GM12875 (cell line): ENCODE measurements around the gene KLHL5.

Source experiments
- H3K4me3 ChIP-seq: one replicate; pipeline ENCODE4 v1.5.1; 2011; ENCODE audit warnings: low read depth, low read length, control low read depth
- TF ChIP-seq, protein P1 (sequence below): IDR thresholded peaks from 2 replicates; pipeline ENCODE4 v1.5.1; 2011; ENCODE audit warnings: low read depth, mild to moderate bottlenecking, control low read depth, inconsistent platforms, low read length, moderate library complexity, borderline replicate concordance; ENCODE audit not compliant: insufficient read depth

Gene KLHL5

DNA sequence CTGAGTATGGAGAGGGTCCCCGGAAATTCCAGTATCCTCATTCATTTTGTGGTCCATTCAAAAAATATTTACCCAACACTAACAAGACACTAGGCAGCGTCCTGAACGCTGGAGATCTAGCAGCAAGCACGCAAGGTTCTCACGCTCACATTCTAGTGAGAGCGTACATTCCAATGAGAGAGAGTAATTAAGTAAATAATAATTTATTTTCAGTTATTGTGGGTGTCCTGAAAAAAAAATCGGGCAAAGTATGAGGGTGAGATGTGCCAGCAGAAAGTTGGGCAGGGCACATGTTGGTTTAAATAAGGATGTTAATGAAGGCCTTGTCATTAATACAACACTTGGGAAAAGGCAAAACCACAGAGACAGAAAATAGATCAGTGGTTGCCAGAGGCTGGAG, 25.9 kb upstream of the KLHL5 start:
- H3K4me3 ChIP-seq: no peak overlapping the region
- TF ChIP-seq, protein P1, sequence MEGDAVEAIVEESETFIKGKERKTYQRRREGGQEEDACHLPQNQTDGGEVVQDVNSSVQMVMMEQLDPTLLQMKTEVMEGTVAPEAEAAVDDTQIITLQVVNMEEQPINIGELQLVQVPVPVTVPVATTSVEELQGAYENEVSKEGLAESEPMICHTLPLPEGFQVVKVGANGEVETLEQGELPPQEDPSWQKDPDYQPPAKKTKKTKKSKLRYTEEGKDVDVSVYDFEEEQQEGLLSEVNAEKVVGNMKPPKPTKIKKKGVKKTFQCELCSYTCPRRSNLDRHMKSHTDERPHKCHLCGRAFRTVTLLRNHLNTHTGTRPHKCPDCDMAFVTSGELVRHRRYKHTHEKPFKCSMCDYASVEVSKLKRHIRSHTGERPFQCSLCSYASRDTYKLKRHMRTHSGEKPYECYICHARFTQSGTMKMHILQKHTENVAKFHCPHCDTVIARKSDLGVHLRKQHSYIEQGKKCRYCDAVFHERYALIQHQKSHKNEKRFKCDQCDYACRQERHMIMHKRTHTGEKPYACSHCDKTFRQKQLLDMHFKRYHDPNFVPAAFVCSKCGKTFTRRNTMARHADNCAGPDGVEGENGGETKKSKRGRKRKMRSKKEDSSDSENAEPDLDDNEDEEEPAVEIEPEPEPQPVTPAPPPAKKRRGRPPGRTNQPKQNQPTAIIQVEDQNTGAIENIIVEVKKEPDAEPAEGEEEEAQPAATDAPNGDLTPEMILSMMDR: no peak

DNA sequence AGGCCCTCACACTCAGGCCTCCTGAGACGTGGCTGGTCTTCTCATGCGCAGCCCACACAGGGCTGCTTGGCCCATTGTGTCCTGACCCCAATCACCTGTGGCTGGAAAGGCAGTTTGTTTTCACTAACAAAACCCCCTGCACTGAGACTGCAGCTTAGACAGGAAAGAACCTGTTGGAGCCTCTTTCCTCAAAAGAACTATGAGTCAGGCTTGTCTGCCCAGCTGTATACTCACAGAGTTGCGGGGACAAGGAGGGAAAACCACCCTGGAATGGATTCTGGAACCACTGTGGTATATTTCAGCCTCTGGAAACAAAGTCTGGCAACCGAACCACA, 24.6 kb upstream of the KLHL5 start:
- TF ChIP-seq, protein P1: no peak
- no peak overlapping the region for H3K4me3 ChIP-seq

DNA sequence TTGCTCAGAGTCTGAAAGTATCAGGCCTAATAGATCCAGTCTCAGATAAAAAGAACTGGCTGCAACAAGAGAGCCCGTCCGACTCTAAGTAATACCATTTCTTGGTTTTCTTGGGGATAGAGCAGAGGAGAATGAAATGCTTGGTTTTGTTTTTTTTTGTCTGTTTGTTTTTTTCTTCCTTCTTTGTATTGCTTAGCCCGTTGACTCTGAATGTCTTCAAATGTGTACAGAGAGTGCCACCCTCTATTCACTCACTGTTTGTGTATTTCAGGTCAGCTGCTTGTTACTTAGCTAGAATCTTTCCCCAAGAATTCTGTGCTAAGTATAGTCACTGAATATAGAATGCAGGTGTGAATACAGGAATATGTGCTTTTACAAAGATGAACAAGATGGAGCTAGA, 24.1 kb upstream of the KLHL5 start:
- H3K4me3 ChIP-seq: no peak overlapping the region
- TF ChIP-seq, protein P1: no peak

DNA sequence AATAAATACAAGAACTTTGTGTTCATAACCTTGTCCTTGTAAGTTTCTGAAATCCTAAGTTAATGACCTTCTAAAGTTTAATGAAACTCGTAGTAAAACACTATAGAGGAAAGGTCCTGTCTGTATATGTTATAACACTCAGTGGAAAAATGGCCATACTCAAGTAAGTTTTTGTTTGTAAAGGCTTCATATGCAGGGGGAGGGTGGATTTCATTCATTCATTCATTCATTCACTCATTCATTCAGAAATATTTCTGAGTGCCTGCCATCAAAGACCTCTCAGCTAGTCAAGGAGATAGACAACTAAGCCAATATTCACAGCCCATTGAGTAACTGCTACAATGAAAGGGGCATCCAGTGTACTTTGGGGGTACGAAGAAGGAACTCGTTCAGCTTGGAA, 22.9 kb upstream of the KLHL5 start:
- H3K4me3 ChIP-seq: no peak overlapping the region
- TF ChIP-seq, protein P1: no peak

DNA sequence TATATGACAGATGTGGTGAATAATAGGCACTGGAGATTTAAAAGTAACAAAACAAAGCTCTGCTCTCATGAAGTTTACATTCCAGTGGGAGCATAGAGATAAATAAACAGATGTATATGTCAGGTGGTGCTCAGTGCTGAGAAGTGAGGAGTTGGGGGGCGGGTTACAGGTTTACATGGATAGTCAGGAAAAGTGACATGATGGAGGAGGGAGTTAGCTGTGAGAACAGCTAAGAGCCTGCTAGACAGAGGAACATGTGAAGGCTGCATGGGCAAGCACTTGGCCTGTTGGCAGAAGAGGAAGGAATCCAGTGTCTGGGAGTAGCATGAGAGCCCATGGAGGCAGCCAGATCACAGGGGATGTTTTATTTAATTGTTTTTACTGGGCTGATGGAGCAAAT, 19.7 kb upstream of the KLHL5 start:
- no peak overlapping the region for H3K4me3 ChIP-seq
- TF ChIP-seq, protein P1: no peak

DNA sequence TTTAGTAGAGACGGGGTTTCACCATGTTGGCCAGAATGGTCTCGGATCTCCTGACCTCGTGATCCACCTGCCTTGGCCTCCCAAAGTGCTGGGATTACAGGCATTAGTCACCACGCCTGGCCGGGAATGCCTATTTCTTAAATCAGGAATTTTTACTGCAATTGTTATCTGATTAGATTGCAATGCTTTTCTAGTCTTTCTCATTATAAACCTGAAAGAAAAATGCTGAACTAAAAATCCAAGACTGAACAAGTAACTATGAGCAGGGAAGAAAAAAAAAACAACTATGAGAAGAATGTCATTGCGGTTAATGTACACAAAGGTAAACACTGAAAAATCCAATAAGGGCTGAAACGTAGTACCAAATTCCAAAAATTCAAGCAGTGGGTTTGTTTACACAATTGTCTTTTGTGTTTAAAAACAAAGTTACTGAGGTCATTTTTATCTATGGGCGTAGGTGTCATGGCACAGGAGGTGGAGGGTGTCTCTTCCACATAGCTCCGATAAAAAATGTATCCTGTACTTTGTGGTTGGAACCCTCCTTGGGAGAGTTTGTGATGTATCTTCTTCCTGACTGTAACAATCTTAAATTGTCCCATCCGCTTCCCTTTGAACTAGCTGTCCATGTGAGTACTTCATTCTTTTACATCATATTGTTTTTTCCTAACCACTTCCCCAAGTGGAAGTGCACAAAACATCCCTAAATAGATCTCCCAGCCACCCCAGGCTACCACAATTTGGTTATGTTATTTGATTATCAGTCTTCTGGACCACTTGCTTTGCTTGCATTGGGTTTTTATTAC, 18.8 kb upstream of the KLHL5 start:
- H3K4me3 ChIP-seq: no peak overlapping the region
- TF ChIP-seq, protein P1: no peak

DNA sequence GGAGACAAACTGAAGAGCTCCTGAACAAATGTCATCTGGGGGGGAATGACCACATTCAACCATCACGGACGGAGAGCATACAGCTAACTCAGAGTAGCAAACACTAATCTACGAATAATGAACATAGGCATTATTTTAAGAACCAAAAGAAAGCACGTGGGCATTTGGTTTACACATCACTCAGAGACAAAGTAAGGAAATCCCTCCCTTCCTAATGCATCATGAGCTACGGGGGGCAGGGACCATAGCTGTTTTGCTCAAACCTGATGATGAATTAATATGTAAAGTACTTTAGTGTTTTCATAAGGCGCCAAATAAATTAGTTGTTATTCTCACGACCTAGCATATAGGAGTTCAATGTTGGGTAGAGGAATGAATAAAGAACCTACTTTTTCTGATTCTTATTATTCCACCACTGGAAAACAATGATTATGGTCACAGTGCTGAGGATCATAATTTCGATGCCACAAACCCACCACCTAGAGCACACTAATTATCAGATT, 18.1 kb upstream of the KLHL5 start:
- H3K4me3 ChIP-seq: peak overlapping the region; percentile 69
- TF ChIP-seq, protein P1: no peak
